Right renal pelvis (tissue), 4 donors: ENCODE measurements around the gene PRICKLE4. TPM values are rescaled to one million over a fixed set of nuclear protein-coding genes. Genes with fewer than 3 reads are reported as not detected.

Experiments used
- DNase-seq, 4 donors: peaks; one replicate each; pipeline ENCODE4 v3.0.0-alpha.2; 2013; ENCODE audit warnings: low read depth in 4 of 4, low spot score in 3 of 4, missing footprints in 1 of 4
- polyA plus RNA-seq, 4 donors: library from polyadenylated mRNA; unstranded; fragments of 120-200 nt; gene quantifications; one replicate each; pipeline ENCODE4 v1.2.1, GENCODE V29; 2013; ENCODE audit not compliant: insufficient read length in 4 of 4

Gene PRICKLE4
- polyA plus RNA-seq, 4 donors: 2.8 to 11.5 (median 3.6) TPM

GRCh38 chr6:41768545-41769308 lies 11.9 kb upstream of the PRICKLE4 start:
- DNase-seq: no peak

GRCh38 chr6:41769376-41769775 lies 11.2 kb upstream of the PRICKLE4 start:
- DNase-seq: no peak

GRCh38 chr6:41770381-41771057 lies 10.1 kb upstream of the PRICKLE4 start:
- DNase-seq: no peak

- no peak for DNase-seq
Measured at GRCh38 chr6:41771058-41771983, 9.3 kb upstream of the PRICKLE4 start.

GRCh38 chr6:41774841-41775240 lies 5.7 kb upstream of the PRICKLE4 start:
- no peak for DNase-seq

- DNase-seq: no peak
Measured at GRCh38 chr6:41775293-41775882, 5.2 kb upstream of the PRICKLE4 start.

GRCh38 chr6:41777551-41778285 lies 2.9 kb upstream of the PRICKLE4 start:
- DNase-seq: no peak

GRCh38 chr6:41778895-41779294 lies 1.7 kb upstream of the PRICKLE4 start:
- no peak for DNase-seq

GRCh38 chr6:41779336-41779735 lies 1.2 kb upstream of the PRICKLE4 start:
- DNase-seq: no peak

- peak; percentile 90 to 98 (median 93) for DNase-seq
Measured at GRCh38 chr6:41779788-41780550, 613 bp upstream of the PRICKLE4 start, which contains the start of gene FRS3. FRS3 (minus strand) TSS chr6:41779900; CDS start chr6:41776987, 2,913 bp downstream.

- DNase-seq: no peak
Measured at GRCh38 chr6:41781366-41781730, 766 bp downstream of the PRICKLE4 start.

- DNase-seq: no peak
Measured at GRCh38 chr6:41783106-41783780, 2.7 kb downstream of the PRICKLE4 start.

- DNase-seq: no peak
Measured at GRCh38 chr6:41784581-41785171, 4.1 kb downstream of the PRICKLE4 start.

GRCh38 chr6:41785254-41785653 lies 4.7 kb downstream of the PRICKLE4 start:
- no peak for DNase-seq

- DNase-seq: no peak
Measured at GRCh38 chr6:41785689-41786450, 5.3 kb downstream of the PRICKLE4 start.

- DNase-seq: peak in 3 of 4 donors; percentile 71 to 78 (median 75)
Measured at GRCh38 chr6:41786451-41787218, 6.1 kb downstream of the PRICKLE4 start.
